ENCODE results near the gene PRDM1.

The PRDM1 gene

GRCh38 chr6:106045077-106045476 lies 41.1 kb upstream of the PRDM1 start:
- Histone ChIP-seq H3K27ac (ENCODE audit: extremely low read depth, low read depth, low read length) (no peak overlapping the region), H3K36me3 (ENCODE audit: control insufficient read depth in 2 of 2, insufficient read depth in 1 of 2, low read length in 2 of 2) (no peaks in the 10 kb centered on the region), H3K4me1 (ENCODE audit: control insufficient read depth, insufficient read depth, low read length) (no peaks in the 10 kb centered on the region), H3K4me3 (ENCODE audit: low read depth, low read length) (no peak overlapping the region), H3K9me3 (ENCODE audit: control insufficient read depth, insufficient read depth, low read depth, low read length) (no peaks in the 10 kb centered on the region)
- TF ChIP-seq ZNF571 (tag by site-specific recombination; IDR thresholded peaks at IDR 0.05), result no peak
- no peak for TF ChIP-seq ZNF16 (tag by site-specific recombination; IDR thresholded peaks at IDR 0.05; ENCODE audit: low read depth)
- 0 out of 2 replicates have a peak, but pooled peaks have one; percentile 11 for TF ChIP-seq TRIM28 (IDR thresholded peaks at IDR 0.05; ENCODE audit: borderline replicate concordance, low read length)
- ChIA-PET CTCF (no interaction called here), POLR2A (no interaction called here)

GRCh38 chr6:106046116-106046853 lies 39.9 kb upstream of the PRDM1 start:
- ChIA-PET POLR2A (no interaction called here), CTCF (interaction anchor here (1.3 kb wide), 1 partner anchor 177 kb away, joined by 3 read pairs; no protein-coding TSS in a partner anchor)
- no peaks in the 10 kb centered on the region for H3K9me3 ChIP-seq (ENCODE audit: control insufficient read depth, insufficient read depth, low read depth, low read length)
- TF ChIP-seq, protein P1, sequence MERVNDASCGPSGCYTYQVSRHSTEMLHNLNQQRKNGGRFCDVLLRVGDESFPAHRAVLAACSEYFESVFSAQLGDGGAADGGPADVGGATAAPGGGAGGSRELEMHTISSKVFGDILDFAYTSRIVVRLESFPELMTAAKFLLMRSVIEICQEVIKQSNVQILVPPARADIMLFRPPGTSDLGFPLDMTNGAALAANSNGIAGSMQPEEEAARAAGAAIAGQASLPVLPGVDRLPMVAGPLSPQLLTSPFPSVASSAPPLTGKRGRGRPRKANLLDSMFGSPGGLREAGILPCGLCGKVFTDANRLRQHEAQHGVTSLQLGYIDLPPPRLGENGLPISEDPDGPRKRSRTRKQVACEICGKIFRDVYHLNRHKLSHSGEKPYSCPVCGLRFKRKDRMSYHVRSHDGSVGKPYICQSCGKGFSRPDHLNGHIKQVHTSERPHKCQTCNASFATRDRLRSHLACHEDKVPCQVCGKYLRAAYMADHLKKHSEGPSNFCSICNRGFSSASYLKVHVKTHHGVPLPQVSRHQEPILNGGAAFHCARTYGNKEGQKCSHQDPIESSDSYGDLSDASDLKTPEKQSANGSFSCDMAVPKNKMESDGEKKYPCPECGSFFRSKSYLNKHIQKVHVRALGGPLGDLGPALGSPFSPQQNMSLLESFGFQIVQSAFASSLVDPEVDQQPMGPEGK (tag by site-specific recombination; IDR thresholded peaks at IDR 0.05), result no peak
- TF ChIP-seq ZNF707 (tag by site-specific recombination; IDR thresholded peaks at IDR 0.05), result no peak
- TF ChIP-seq ZFP3 (tag by site-specific recombination; IDR thresholded peaks at IDR 0.05; ENCODE audit: low read depth), result no peak
- TF ChIP-seq ZNF223 (tag by site-specific recombination; IDR thresholded peaks at IDR 0.05), result no peak
- no peak for TF ChIP-seq ZBTB20 (tag by site-specific recombination; IDR thresholded peaks at IDR 0.05)
- TF ChIP-seq, protein P2, sequence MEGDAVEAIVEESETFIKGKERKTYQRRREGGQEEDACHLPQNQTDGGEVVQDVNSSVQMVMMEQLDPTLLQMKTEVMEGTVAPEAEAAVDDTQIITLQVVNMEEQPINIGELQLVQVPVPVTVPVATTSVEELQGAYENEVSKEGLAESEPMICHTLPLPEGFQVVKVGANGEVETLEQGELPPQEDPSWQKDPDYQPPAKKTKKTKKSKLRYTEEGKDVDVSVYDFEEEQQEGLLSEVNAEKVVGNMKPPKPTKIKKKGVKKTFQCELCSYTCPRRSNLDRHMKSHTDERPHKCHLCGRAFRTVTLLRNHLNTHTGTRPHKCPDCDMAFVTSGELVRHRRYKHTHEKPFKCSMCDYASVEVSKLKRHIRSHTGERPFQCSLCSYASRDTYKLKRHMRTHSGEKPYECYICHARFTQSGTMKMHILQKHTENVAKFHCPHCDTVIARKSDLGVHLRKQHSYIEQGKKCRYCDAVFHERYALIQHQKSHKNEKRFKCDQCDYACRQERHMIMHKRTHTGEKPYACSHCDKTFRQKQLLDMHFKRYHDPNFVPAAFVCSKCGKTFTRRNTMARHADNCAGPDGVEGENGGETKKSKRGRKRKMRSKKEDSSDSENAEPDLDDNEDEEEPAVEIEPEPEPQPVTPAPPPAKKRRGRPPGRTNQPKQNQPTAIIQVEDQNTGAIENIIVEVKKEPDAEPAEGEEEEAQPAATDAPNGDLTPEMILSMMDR (tag by site-specific recombination; IDR thresholded peaks at IDR 0.05), result no peak
- no peaks in the 10 kb centered on the region for H3K4me1 ChIP-seq (ENCODE audit: control insufficient read depth, insufficient read depth, low read length)
- H3K4me3 ChIP-seq (ENCODE audit: low read depth, low read length), result no peak overlapping the region
- no peaks in the 10 kb centered on the region for H3K36me3 ChIP-seq (ENCODE audit: control insufficient read depth in 2 of 2, insufficient read depth in 1 of 2, low read length in 2 of 2)
- H3K27ac ChIP-seq (ENCODE audit: extremely low read depth, low read depth, low read length), result no peak overlapping the region

GRCh38 chr6:106046854-106047200 lies 39.3 kb upstream of the PRDM1 start:
- Histone ChIP-seq H3K4me3 (ENCODE audit: low read depth, low read length) (no peak overlapping the region), H3K27ac (ENCODE audit: extremely low read depth, low read depth, low read length) (no peak overlapping the region), H3K9me3 (ENCODE audit: control insufficient read depth, insufficient read depth, low read depth, low read length) (no peaks in the 10 kb centered on the region), H3K36me3 (ENCODE audit: control insufficient read depth in 2 of 2, insufficient read depth in 1 of 2, low read length in 2 of 2) (no peaks in the 10 kb centered on the region), H3K4me1 (ENCODE audit: control insufficient read depth, insufficient read depth, low read length) (peaks cover 3% of the 10 kb centered on the region; the same call in 1 of the 2 replicates)
- ChIA-PET CTCF (interaction anchor here (1.3 kb wide), 1 partner anchor 176 kb away, joined by 3 read pairs; no protein-coding TSS in a partner anchor), POLR2A (no interaction called here)
- no peak for TF ChIP-seq GLI2 (tag by site-specific recombination; IDR thresholded peaks at IDR 0.05; ENCODE audit: borderline replicate concordance, low read depth)
- no peak for TF ChIP-seq ZNF544 (tag by site-specific recombination; IDR thresholded peaks at IDR 0.05)
- TF ChIP-seq ZSCAN30 (tag by site-specific recombination; IDR thresholded peaks at IDR 0.05), result no peak
- TF ChIP-seq ZNF664 (tag by site-specific recombination; IDR thresholded peaks at IDR 0.05), result no peak
- TF ChIP-seq KLF10 (tag by site-specific recombination; IDR thresholded peaks at IDR 0.05), result no peak
- no peak for TF ChIP-seq ZNF426 (tag by site-specific recombination; IDR thresholded peaks at IDR 0.05)
- no peak for TF ChIP-seq ZNF274 (IDR thresholded peaks at IDR 0.05; ENCODE audit: low read length)
- no peak for TF ChIP-seq ZNF274 (tag by site-specific recombination; IDR thresholded peaks at IDR 0.05; ENCODE audit: borderline replicate concordance)
- TF ChIP-seq ZNF768 (tag by site-specific recombination; IDR thresholded peaks at IDR 0.05), result no peak
- no peak for TF ChIP-seq ZNF133 (tag by site-specific recombination; IDR thresholded peaks at IDR 0.05)
- TF ChIP-seq, protein P3, sequence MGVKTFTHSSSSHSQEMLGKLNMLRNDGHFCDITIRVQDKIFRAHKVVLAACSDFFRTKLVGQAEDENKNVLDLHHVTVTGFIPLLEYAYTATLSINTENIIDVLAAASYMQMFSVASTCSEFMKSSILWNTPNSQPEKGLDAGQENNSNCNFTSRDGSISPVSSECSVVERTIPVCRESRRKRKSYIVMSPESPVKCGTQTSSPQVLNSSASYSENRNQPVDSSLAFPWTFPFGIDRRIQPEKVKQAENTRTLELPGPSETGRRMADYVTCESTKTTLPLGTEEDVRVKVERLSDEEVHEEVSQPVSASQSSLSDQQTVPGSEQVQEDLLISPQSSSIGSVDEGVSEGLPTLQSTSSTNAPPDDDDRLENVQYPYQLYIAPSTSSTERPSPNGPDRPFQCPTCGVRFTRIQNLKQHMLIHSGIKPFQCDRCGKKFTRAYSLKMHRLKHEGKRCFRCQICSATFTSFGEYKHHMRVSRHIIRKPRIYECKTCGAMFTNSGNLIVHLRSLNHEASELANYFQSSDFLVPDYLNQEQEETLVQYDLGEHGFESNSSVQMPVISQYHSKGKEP (tag by site-specific recombination; IDR thresholded peaks at IDR 0.05), result no peak
- TF ChIP-seq ZNF521 (tag by site-specific recombination; IDR thresholded peaks at IDR 0.05), result no peak
- no peak for TF ChIP-seq ZNF2 (tag by site-specific recombination; IDR thresholded peaks at IDR 0.05)
- TF ChIP-seq GLIS1 (tag by site-specific recombination; IDR thresholded peaks at IDR 0.05), result no peak
